HepG2 (cell line): ENCODE data around the gene ANXA6. TPM values are rescaled to one million over a fixed set of nuclear protein-coding genes. Genes with fewer than 3 reads are reported as not detected.
A peak's percentile ranks its signal among the peaks of the same experiment; 100 is the strongest.

Experiments
- ATAC-seq: fragments of 200-7000 bp; cut with Tn5 transposase; 3 replicates; pipeline ENCODE4 v1.9.1; 2020; ENCODE audit warnings: mild to moderate bottlenecking, moderate library complexity
- BruUV-seq: library from RNA; stranded (reverse); fragments of 400-500 nt; replicated peaks from 2 replicates; lab custom pipeline; 2021; lab: Mats Ljungman, UMichigan
- CTCF ChIA-PET: fragments of 300-600 bp; formaldehyde crosslinking; extraction: SDS; loops from one replicate; lab custom pipeline; 2021; ENCODE audit warnings: low total read pairs, inconsistent platforms, low intra/inter-chr PET ratio; lab: Yijun Ruan, JAX
- POLR2A ChIA-PET: fragments of 350-600 bp; sonication (Branson Sonifier 250); formaldehyde crosslinking; loops from one replicate; lab custom pipeline; 2020; ENCODE audit warnings: antibody characterized with exemption, inconsistent platforms; lab: Yijun Ruan, JAX
- DNase-seq: peaks from one replicate; pipeline ENCODE4 v3.0.0-alpha.2; 2015; ENCODE audit warnings: low spot score
- FAIRE-seq: peaks from 3 replicates; lab custom pipeline; 2011; peaks lifted over from hg19 to GRCh38; lab: Jason Lieb, UNC
- H2AFZ ChIP-seq: one replicate; pipeline ENCODE4 v1.6.1; 2011; ENCODE audit warnings: low read length, inconsistent platforms
- H3K27ac ChIP-seq: fragments of 300-600 bp; 3 replicates; pipeline ENCODE4 v1.8.0; 2011; ENCODE audit warnings: mixed run types, mild to moderate bottlenecking, mixed read lengths, low read length, inconsistent platforms; ENCODE audit not compliant: insufficient read depth; ENCODE audit errors: extremely low read length
- H3K27me3 ChIP-seq, 2 experiments: fragments of 200-600 bp in 1 of 2; 2 replicates in 1 of 2; 3 replicates in 1 of 2; pipeline versions ENCODE4 v1.6.0 to v1.8.0; 2011; ENCODE audit warnings: low read length in 2 of 2, mild to moderate bottlenecking in 2 of 2, moderate library complexity in 2 of 2, inconsistent platforms in 1 of 2; ENCODE audit not compliant: insufficient read depth in 2 of 2, control insufficient read depth in 1 of 2
- H3K36me3 ChIP-seq, 2 experiments: fragments of 200-600 bp in 1 of 2; replicated peaks in 1 of 2; 2 replicates in 1 of 2; 3 replicates in 1 of 2; pipeline versions ENCODE4 v1.5.1 to v1.8.0; 2011; ENCODE audit warnings: low read length in 2 of 2, inconsistent platforms in 1 of 2; ENCODE audit not compliant: insufficient read depth in 2 of 2, control insufficient read depth in 1 of 2
- H3K4me1 ChIP-seq: 2 replicates; pipeline ENCODE4 v1.5.1; 2012; ENCODE audit warnings: low read length, inconsistent platforms; ENCODE audit not compliant: insufficient read depth
- H3K4me2 ChIP-seq: 2 replicates; pipeline ENCODE4 v1.6.0; 2011; ENCODE audit warnings: low read depth, low read length, inconsistent platforms
- H3K4me3 ChIP-seq, 3 experiments: fragments of 200-600 bp in 1 of 3; sonication (generic), shearing (Covaris generic) in 1 of 3; replicated peaks in 1 of 3; 2 replicates each; pipeline ENCODE4 v1.5.1; 2011 to 2016; ENCODE audit warnings: low read length in 3 of 3, inconsistent platforms in 2 of 3, low read depth in 2 of 3, mild to moderate bottlenecking in 2 of 3, control low read depth in 1 of 3, mixed read lengths in 1 of 3; ENCODE audit not compliant: insufficient read depth in 1 of 3
- H3K79me2 ChIP-seq: one replicate; pipeline ENCODE4 v1.6.1; 2011; ENCODE audit warnings: low read length, inconsistent platforms; ENCODE audit not compliant: insufficient read depth
- H3K9ac ChIP-seq: 2 replicates; pipeline ENCODE4 v1.6.0; 2011; ENCODE audit warnings: mild to moderate bottlenecking, low read depth, low read length, inconsistent platforms; ENCODE audit not compliant: insufficient read depth
- H3K9me3 ChIP-seq: 2 replicates; pipeline ENCODE4 v1.5.1; 2012; ENCODE audit warnings: mild to moderate bottlenecking, low read length
- H4K20me1 ChIP-seq: 2 replicates; pipeline ENCODE4 v1.6.0; 2011; ENCODE audit warnings: inconsistent platforms, mild to moderate bottlenecking, low read length, moderate library complexity; ENCODE audit not compliant: insufficient read depth
- FOSL2 ChIP-seq: sonication (generic); formaldehyde crosslinking; IDR thresholded peaks from 2 replicates; pipeline ENCODE4 v1.4.0; 2020; ENCODE audit warnings: missing genetic modification reagents
- HMGXB4 ChIP-seq, 2 experiments: sonication (generic) in 1 of 2; formaldehyde crosslinking in 1 of 2; IDR thresholded peaks; 2 replicates each; pipeline versions ENCODE4 v1.4.0 to v1.6.1; 2018 to 2020; ENCODE audit warnings: missing genetic modification reagents in 2 of 2, borderline replicate concordance in 1 of 2, low read depth in 1 of 2, mild to moderate bottlenecking in 1 of 2, missing biosample characterization in 1 of 2
- RBM39 ChIP-seq: fragments of 200-400 bp; formaldehyde crosslinking; IDR thresholded peaks from one replicate; pipeline ENCODE4 v1.6.1; 2018; ENCODE audit warnings: antibody characterized with exemption, mild to moderate bottlenecking, low read depth, low read length; ENCODE audit not compliant: poor library complexity, severe bottlenecking
- SIX1 ChIP-seq: sonication (generic); formaldehyde crosslinking; IDR thresholded peaks from 2 replicates; pipeline ENCODE4 v1.4.0; 2020; ENCODE audit warnings: missing genetic modification reagents, borderline replicate concordance
- TAF15 ChIP-seq: fragments of 200-400 bp; formaldehyde crosslinking; IDR thresholded peaks from one replicate; pipeline ENCODE4 v1.6.1; 2018; ENCODE audit warnings: mild to moderate bottlenecking, low read depth, low read length; ENCODE audit not compliant: poor library complexity, severe bottlenecking
- TBX3 ChIP-seq: fragments of 450-650 bp; IDR thresholded peaks from 2 replicates; pipeline ENCODE4 v1.6.1; 2017; ENCODE audit warnings: antibody characterized with exemption, mild to moderate bottlenecking, inconsistent platforms, borderline replicate concordance
- TFDP2 ChIP-seq: sonication (generic); formaldehyde crosslinking; IDR thresholded peaks from 2 replicates; pipeline ENCODE4 v1.4.0; 2020; ENCODE audit warnings: missing genetic modification reagents
- ZBTB4 ChIP-seq: sonication (generic); formaldehyde crosslinking; IDR thresholded peaks from 2 replicates; pipeline ENCODE4 v1.4.0; 2020; ENCODE audit warnings: missing genetic modification reagents, mild to moderate bottlenecking, borderline replicate concordance
- ZC3H13 ChIP-seq: sonication (generic); formaldehyde crosslinking; IDR thresholded peaks from 2 replicates; pipeline ENCODE4 v1.8.1; 2023; ENCODE audit warnings: mild to moderate bottlenecking, missing genetic modification reagents, moderate library complexity
- ZNF30 ChIP-seq: sonication (generic); formaldehyde crosslinking; IDR thresholded peaks from 2 replicates; pipeline ENCODE4 v1.5.0; 2020; ENCODE audit warnings: mild to moderate bottlenecking, missing genetic modification reagents
- ZNF720 ChIP-seq: sonication (generic); formaldehyde crosslinking; IDR thresholded peaks from 2 replicates; pipeline ENCODE4 v1.4.0; 2020; ENCODE audit warnings: missing genetic modification reagents
- ZNF746 ChIP-seq: sonication (generic); formaldehyde crosslinking; IDR thresholded peaks from 2 replicates; pipeline ENCODE4 v1.8.0; 2022; ENCODE audit warnings: mild to moderate bottlenecking, missing genetic modification reagents
- WGBS: methylation state at CpG from one replicate; pipeline ENCODE4 v1.1.6; 2017; ENCODE audit warnings: low lambda C conversion rate; 5-methylcytosine and 5-hydroxymethylcytosine counted together
- in situ Hi-C: cut with HindIII; loops from 2 replicates; pipeline ENCODE4 v1.10.0; 2017; ENCODE audit warnings: low pct_unique_long_range_greater_than_20kb; ENCODE audit not compliant: extremely low pct_ligation_motif_present
- intact Hi-C: fragments of 100-400 bp; cut with micrococcal nuclease; formaldehyde crosslinking; loops from one replicate; pipeline ENCODE4 v1.10.0; 2022; ENCODE audit not compliant: unreplicated experiment
- polyA plus RNA-seq, 8 experiments: library from polyadenylated mRNA; depleted of rRNA in 3 of 8; stranded (reverse) in 7 of 8; unstranded in 1 of 8; fragments of >200 nt; fragmentation: Illumina TruSeq in 4 of 8; extraction: Trizol in 4 of 8; gene quantifications; 2 replicates each; pipeline versions ENCODE4 v1.2.1 to v1.2.3, GENCODE V29; 2011 to 2016; ENCODE audit warnings: low read depth in 4 of 8, missing spikeins in 1 of 8, mixed read lengths in 1 of 8; ENCODE audit not compliant: insufficient read depth in 1 of 8
- total RNA-seq, 5 experiments: library from RNA; depleted of rRNA; stranded (reverse); fragments of >200 nt; fragmentation: Illumina TruSeq; extraction: Trizol; gene quantifications; 2 replicates each; pipeline ENCODE4 v1.2.3, GENCODE V29; 2016; ENCODE audit warnings: low read depth in 1 of 5
- TF ChIP-seq, protein P1 (sequence below): sonication (generic); formaldehyde crosslinking; IDR thresholded peaks from 2 replicates; pipeline ENCODE4 v1.8.0; 2022; ENCODE audit warnings: mild to moderate bottlenecking, missing genetic modification reagents; ENCODE audit not compliant: insufficient replicate concordance

ANXA6 gene
- total and polyA plus RNA-seq, 2 of the 13 experiments (the other 11 are each of a cell fraction or from before 2014, with no cell fraction given) = 103 to 125 TPM

GRCh38 chr5:151157426-151158286, at the start of gene ANXA6 (continued):
- TF ChIP-seq ZNF746 (CRISPR knock-in tag) (no peak; the same call in 1 of the 2 replicates), HMGXB4 (CRISPR knock-in tag; IDR thresholded peaks at IDR 0.05; ENCODE audit: borderline replicate concordance in 1 of 2, low read depth in 1 of 2) (peak in 1 of 2 experiments; percentile 88; a peak in 2 of 4 replicates), ZNF30 (CRISPR knock-in tag) (peak; percentile 81; the same call in 1 of the 2 replicates), ZBTB4 (CRISPR knock-in tag) (no peak; the same call in 1 of the 2 replicates)

- no peak overlapping the region for H2AFZ ChIP-seq
- H3K79me2 ChIP-seq = no peaks in the 10 kb centered on the region
- no peak overlapping the region for H3K27ac ChIP-seq
- DNase-seq (no peak), FAIRE-seq (no peak), ATAC-seq (no peak)
- in situ Hi-C loops (no loop called here), intact Hi-C loops (no loop called here)
- BruUV-seq = no TSS peak
- CTCF ChIA-PET = no interaction called here
- H3K27me3 ChIP-seq = no peaks in the 10 kb centered on the region
- no peak overlapping the region for H3K9ac ChIP-seq
- H3K9me3 ChIP-seq = no peaks in the 10 kb centered on the region
- H3K4me1 ChIP-seq = peaks cover 13% of the 10 kb centered on the region
- WGBS = 95% methylated on average over 6 of the region's 10 CpGs
- H3K4me3 ChIP-seq = no peak overlapping the region
- H3K36me3 ChIP-seq = peaks cover 0 to 3% of the 10 kb centered on the region in 2 experiments; a peak in 1 of 5 replicates
- H3K4me2 ChIP-seq = no peak overlapping the region
- POLR2A ChIA-PET = no interaction called here
- no peaks in the 10 kb centered on the region for H4K20me1 ChIP-seq
- TF ChIP-seq SIX1 (CRISPR knock-in tag) (no peak), TBX3 (no peak), RBM39 (no peak), FOSL2 (no peak), ZNF720 (CRISPR knock-in tag) (no peak), ZC3H13 (CRISPR knock-in tag) (no peak), TFDP2 (CRISPR knock-in tag) (no peak), TAF15 (no peak)
- TF ChIP-seq, protein P1, sequence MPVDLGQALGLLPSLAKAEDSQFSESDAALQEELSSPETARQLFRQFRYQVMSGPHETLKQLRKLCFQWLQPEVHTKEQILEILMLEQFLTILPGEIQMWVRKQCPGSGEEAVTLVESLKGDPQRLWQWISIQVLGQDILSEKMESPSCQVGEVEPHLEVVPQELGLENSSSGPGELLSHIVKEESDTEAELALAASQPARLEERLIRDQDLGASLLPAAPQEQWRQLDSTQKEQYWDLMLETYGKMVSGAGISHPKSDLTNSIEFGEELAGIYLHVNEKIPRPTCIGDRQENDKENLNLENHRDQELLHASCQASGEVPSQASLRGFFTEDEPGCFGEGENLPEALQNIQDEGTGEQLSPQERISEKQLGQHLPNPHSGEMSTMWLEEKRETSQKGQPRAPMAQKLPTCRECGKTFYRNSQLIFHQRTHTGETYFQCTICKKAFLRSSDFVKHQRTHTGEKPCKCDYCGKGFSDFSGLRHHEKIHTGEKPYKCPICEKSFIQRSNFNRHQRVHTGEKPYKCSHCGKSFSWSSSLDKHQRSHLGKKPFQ (CRISPR knock-in tag) = no peak
These were observed 47.8 kb upstream of the ANXA6 start for GRCh38 chr5:151205411-151205810.
